ENCODE measurements around the gene UBC. TPM values are rescaled to one million over a fixed set of nuclear protein-coding genes. Genes with fewer than 3 reads are reported as not detected.

Gene UBC
- polyA plus RNA-seq, 3 donors = 659 to 1,386 (median 902) TPM

Other genes with a start within 250 kb of the UBC start
- 10 to 100 TPM; 10.1 to 54.9 (median 22.7) TPM for gene SCARB1, start 50.8 kb downstream of the UBC start, polyA plus RNA-seq
- gene DHX37, start 74.5 kb upstream of the UBC start, polyA plus RNA-seq = 10 to 100 TPM in 1 of 3 donors, 1 to 10 TPM in 2; 7.8 to 15.1 (median 9.6) TPM
- gene BRI3BP, start 79.0 kb upstream of the UBC start, polyA plus RNA-seq = 1 to 10 TPM; 1.5 to 3.5 (median 2.7) TPM
- gene AACS, start 150.8 kb upstream of the UBC start, polyA plus RNA-seq = 10 to 100 TPM; 32.8 to 79.0 (median 35.0) TPM